GM19463 (cell line): ENCODE data around the gene LTBP2.

Experiments
- ATAC-seq: cut with Tn5 transposase; IDR thresholded peaks from one replicate; pipeline ENCODE4 v1.9.1; 2021; ENCODE audit warnings: mild to moderate bottlenecking, moderate library complexity; ENCODE audit not compliant: unreplicated experiment

LTBP2 gene

DNA sequence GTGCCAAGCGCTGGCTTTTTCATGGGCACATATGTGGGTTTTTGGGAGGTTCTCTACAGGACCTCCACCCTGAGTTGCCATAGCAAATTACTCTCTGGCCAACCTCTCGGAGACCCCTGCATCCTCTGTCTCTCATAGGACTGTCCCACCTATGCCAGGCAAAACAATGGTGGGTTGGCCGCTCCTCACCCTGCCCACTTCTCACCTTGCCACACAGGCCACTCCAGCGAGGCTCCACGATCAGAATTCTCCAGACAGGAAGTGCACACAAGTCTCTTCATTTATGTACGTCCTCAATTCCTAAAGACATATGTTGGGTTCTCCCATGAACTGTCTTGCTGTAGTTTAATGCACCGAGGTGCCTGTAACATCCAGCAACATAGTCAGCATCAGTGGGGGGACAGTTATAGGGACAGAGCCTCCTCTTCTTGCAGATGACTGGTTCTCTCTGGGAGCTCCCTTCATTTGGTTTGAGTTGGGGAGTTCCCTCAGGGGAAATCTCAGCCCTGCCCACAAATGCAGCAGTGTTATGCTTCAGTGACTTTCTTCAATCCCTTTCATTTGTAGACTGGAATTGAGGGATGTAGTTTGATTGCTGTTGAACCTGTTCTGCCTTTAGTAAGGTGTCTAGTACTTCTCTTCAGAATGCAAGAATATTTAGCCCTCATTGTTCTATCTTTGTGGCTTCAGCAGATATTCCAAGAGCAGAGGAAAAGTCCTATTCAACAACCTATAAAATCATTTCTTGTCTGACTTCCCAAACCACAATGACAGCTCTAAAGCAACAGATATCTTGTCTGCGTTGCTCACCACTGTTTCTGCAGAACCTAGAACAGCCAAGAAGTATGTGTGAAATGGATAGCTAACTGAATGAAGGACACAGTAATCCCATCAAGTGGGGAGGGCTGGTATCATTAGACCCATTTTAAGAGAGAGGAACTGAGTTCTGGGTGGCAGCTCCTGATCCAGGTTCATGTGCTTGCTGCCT lies 2.8 kb upstream of the LTBP2 start:
- ATAC-seq = no peak

DNA sequence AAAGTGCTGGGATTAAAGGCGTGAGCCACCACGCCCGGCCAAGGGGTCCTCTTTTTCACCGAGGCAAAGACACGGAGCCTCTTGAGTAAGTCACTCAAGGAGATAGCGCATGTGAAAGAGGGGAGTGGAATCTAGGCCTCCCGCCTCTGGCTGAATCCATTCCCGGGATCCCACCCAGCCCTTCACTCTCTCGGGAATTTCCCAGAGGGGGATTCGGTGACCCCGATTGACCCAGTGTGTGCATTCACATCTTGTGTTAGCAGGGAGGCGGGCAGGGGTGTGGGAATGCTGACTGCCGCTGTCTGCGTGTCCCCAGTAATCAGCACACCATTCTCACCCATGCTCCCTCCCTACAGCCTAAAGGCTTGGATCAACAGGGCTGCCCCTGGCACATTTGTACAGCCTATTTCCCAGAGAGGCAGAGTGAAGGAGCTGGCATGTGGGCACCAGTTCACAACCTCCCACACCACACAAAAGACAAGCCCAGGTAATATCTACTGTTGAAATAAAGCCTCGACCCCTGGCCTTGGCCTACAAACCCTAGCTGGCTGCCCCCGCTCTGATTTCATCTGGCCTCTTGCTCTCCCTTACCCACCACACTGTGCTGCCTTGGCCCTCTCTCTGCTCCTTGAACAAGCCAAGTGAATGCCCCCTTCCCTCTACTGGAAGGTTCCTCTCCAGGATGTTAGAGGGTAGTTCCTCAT lies 1.3 kb upstream of the LTBP2 start:
- no peak for ATAC-seq

DNA sequence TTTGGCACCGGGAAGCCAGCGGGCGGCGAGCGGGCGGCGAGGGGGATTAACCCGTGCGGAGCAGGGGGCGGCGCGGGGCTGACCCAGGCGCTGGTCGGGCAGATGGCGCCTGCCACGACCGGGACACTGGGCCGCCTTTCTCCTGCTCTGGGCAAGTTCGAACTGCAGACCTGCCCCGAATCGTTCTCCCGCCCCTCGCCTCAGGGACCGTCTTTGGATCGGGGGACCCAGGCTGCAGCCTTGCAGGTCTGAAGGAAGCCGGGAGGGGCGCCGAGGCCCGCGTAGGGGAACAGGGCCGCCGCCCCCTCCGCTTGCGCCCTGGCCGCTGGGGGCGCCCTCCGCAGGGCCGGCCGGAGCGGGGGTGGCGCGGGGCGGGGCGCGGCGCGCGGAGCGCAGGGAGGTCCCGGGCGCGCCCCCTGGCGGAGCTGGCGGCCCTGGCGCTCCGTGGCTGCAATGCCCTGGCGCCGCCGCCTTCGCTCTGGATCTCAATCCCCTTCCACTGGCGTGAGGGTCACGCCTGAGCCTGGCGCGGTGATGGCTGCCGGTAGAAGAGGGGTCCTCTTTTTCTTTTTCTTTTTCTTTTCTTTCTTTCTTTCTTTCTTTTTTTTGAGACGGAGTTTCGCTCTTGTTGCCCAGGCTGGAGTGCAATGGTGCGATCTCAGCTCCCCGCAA lies 449 bp upstream of the LTBP2 start:
- ATAC-seq = peak; percentile 56

GRCh38 chr14:74610866-74611649 lies 979 bp downstream of the LTBP2 start:
- no peak for ATAC-seq

DNA sequence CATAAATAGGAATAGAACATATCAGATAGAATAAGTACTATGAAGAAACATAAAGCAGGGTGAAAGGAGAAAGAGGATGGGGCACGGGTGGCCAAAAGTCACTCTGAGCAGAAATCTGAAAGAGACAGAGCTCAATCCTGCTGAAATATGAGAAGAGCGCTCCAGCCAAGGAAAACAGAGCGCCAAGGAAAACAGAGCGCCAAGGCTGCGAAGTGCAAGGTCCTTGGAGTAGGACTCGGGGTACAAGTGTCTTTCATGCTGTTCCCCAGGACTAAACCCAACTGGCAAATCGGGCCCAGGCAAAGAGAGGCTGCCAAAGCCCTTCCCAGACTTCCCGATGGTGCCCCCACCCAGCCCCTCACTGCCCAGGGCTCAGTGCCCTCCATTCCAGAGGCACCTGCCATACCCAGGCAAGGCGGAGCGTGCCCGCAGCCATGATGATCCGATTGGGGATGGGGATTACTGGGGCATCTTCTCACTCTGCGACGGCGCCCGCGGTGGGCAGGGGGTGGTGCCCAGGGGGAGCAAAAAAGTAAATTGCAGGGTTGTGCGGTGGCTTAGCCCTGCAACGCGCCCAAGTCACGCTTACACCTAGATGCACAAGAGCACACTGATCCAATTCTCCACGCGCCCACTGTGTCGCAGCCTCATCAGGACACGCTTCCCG lies 1.7 kb downstream of the LTBP2 start:
- ATAC-seq = no peak

GRCh38 chr14:74609721-74610120 lies 2.3 kb downstream of the LTBP2 start:
- no peak for ATAC-seq

- no peak for ATAC-seq
Observed at GRCh38 chr14:74608959-74609611, 3.0 kb downstream of the LTBP2 start.

DNA sequence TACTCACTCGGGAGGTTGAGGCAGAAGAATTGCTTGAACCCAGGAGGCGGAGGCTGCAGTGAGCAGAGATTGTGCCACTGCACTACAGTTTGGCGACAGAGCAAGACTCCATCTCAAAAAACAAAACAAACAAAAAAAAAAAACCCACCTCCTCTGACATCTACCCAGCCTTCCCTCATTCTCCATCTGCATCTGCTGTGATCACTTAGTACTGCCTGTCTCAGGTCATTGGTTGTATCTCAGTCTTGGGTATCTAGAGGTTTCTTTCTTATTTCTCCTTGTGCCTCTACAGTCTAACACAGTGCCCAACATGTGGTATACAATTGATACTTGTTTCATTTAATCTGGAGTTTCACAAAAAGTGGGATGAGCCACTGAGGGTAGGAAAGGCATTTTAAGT lies 5.3 kb downstream of the LTBP2 start:
- ATAC-seq = no peak

DNA sequence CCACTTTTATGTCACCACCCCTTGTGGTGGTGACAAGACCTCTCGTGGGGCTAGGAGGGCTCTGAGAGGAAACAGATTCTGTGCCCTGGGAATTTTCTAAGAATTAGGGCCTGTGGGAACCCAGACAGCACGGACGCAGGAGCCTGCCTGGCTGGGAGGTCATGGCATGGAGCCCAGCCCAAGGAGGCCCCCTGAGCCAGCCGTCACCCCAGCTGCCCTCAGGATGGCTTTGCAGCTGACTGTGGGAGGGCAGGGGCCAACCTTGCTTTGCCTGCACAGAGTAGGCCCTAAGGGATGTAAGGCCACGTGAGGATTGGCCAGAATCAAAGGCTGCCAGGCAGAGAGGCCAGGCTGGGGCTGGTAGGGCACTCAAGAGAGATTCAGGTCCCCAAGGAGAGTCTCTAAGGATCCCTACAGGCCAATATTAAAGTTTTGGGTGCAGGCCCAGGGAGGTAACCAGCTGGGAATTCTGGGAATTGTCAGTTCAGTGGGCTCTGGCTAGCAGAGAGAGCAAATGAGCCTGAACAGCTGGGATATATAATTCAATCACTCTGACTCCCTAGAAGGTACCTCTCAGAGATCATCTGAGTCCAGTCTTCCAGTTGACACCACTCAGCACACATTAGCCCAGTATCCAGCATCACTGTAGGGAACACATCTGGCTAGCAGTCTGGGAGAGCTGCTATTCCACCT lies 6.4 kb downstream of the LTBP2 start:
- no peak for ATAC-seq

DNA sequence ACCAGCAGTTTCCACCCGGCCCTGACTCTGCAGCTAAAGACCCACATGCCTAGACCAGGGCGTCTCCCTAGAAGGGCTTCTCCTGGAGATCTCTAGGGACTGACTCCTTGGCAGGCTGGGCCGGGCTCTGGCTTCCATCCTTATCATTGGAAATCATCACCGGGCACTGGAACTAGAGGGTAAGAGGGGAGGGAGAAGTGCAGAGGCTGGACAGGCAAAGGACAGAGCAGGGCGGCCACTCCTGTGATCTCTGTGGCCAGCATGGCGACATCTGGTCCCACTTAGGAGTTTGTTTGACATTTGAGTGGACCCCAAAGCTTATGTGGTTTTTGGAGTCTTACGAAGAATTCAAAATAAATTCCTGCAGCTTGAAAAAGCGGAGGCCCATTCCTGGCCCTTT lies 7.1 kb downstream of the LTBP2 start:
- ATAC-seq = no peak

DNA sequence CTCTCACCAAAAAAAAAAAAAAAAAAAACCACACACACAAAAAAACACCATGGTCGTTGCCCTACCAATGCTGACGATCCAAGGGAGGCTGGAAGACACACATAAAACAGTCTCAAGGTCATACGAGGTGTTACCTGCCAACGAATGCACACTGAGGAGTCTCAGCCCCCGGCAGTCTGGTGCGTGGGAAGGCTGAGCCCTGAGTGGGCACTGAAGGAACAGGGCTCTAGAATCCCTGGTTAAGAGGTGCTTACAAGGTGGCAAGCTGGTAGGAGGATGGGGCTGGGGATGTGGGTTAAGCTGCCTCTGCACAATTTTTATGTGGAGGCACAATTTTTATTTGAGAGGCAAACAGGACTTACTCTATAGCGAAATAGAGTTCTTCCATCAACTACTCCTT lies 7.9 kb downstream of the LTBP2 start:
- no peak for ATAC-seq

- no peak for ATAC-seq
Observed at GRCh38 chr14:74601982-74602381, 10.1 kb downstream of the LTBP2 start.

- ATAC-seq = no peak
Observed at GRCh38 chr14:74599946-74600345, 12.1 kb downstream of the LTBP2 start.

DNA sequence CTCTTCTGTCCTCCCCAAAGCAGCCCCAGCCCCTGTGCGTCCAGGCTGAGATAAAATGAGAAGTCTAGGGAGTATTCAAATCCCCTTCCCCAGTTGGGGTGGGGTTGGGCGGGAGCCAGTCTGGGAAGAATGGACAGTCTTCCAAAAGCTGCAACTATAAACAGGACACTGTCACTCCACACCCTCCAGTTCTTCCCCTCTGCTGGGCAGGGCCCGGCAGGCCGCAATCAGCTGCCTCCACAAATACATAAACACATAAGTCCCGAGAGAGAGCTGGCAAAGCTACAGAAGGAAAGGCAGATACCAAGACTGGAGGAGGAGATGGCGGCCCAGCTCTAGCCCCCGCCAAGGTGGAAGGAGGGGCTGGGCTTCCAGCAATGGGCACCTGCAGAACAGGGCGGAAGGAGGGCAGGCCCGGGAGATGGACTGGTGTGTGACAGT lies 12.7 kb downstream of the LTBP2 start:
- ATAC-seq = no peak

DNA sequence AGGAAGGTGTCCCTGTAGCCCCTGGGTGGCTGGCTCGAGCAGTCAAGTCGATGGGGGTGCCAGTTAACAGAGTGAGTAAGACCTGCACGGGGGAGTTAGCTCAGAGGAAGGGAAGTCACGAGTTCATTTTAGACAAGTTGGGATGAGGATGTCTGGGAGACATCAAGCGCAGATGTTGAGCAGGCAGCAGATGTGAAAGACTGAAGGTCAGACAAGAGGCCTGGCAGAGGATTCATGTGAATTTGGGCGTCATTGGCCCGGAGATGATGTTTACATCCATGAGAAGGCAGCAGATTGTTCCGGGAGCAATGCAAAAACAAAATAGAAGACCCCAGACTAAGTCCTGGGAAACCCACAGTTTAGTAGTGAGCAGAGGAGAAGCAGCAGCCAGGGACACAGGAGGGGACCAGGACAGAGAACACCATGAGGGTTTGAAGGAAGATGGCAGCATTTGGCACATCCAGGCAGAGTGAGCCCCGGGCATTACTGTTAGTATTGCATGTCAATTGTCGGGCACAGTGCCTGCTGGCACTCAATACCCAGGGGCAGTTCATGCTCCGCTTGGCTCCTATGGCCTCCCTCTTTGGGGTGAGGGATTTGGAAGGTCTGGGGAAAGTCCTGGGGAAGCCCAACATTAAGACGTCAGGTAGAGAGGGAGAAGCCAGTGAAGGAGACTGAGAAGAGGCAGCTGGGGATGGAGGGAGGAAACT lies 15.1 kb downstream of the LTBP2 start:
- ATAC-seq = no peak

- no peak for ATAC-seq
Observed at GRCh38 chr14:74595006-74595735, 16.9 kb downstream of the LTBP2 start.

DNA sequence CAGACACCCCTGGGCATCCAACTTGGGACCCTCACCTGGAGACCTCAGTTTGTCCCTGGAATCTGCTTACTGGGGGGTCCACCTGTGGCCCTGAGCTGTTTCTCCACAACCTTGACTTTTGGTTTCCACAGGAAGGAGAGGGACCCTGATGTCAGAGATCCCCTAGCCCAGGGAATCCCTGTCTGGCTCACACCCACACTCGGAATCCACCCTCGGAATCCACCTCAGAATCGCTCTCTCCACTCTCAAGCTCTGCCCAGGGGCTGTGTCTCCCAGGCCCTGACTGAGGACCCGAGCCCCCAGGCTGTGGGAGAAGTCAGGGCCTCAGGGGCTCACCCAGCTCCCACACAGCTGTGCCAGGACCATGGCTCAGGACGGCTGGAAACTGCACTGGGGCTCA lies 17.4 kb downstream of the LTBP2 start:
- no peak for ATAC-seq

- no peak for ATAC-seq
Observed at GRCh38 chr14:74594029-74594428, 18.0 kb downstream of the LTBP2 start.
